Measurements from ENCODE around the gene TSSK3.
"Not testable (repeated sequence)": the region's sequence is repeated elsewhere in the genome, so short reads cannot be mapped to it uniquely, and the experiment has no call there.

Gene TSSK3

DNA sequence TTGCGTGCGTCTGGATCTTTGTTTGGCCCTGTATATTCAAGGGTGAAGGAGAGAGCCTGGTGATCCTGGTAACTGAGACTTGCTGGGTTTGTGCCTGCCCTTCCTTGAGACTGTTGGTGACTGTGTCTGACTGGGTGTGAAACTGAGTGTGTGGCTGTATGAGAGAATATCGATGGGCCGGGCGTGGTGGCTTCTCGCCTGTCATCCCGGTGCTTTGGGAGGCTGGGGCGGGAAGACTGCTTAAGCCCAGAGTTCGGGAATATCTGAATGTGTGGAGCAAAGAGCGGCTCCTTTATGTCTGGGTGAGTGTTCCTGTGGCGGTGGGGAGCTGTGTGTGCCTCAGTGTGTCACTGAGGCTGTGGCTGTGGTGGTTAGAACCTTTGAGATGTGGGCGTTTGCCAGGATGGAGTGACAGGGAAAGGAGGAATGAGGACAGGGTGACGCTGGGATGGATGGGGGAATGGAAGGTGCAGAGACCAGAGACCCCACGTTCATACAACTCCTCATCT, 23.6 kb upstream of the TSSK3 start:
- no peak for DNase-seq

DNA sequence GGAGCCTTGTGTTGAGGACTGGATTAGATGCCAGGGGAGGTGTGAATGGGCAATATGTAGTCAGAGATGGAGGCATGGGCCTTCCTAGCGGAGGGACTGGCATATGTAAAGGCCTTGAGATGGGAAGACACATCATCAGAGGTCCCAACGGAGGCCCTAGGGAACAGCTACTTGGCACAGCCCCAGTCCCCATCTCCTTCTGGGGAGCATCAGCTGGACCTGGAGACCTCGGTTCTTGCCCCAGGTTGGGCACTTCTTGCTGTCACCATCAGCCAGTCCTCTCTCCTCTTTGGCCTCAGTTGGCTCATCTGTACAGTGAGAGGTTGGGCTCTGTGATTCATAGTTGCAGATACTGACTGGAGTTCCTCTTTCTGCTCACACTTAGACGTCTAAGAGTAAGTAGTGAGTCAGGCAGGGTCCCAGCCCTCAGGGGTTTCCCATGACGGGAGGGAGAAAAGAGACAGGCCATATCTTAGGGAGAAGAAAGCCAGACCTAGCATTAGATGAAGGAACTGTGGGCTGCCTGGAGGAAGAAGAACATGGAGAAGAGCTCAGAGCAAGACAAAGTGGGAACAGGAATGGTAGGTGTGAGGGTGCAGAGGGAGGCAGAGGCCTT, 22.9 kb upstream of the TSSK3 start:
- no peak for DNase-seq

DNA sequence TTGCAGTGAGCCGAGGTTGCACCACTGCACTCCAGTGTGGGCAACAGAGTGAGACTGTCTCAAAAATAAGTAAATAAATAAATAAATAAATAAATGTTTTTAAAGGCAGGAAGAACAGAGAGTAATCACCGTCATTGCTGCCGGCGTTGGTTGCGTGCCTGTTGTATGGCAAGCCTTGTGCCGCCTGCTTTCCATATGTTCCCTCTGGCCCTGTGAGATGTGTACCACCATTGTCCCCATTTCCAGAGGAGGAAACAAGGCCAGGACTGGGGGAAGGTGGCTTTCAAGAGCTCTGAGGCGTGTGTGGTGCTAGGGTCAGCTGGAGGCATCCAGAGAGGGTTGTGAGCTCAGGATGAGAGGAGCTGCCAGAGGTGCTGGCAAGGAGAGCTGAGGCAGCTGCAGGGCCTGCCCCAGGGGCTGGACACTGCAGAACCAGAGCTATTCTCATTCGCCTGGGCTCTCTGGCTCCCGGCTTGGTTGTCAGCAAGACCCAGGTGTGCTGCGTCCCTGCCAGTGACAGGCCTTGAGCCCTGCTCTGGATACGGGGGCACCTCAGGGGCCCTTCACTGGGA, 21.1 kb upstream of the TSSK3 start:
- DNase-seq: no peak

DNA sequence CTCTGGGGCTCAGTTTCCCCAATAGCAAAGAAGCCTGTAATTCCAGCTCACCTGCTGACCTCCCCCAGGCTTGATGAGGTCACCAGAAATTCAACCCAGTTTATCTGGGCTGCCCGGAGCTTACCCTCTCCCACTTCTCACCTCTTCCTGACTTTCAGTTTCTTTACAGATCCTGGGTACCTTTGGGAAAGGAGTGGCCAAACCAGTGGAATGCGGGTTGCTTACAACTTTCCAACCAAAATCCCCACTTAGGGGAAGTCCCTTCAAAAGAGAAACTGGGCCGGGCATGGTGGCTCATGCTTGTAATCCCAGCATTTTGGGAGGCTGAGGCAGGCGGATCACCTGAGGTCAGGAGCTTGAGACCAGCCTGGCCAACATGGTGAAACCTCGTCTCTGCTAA, 20.4 kb upstream of the TSSK3 start:
- DNase-seq: no peak

DNA sequence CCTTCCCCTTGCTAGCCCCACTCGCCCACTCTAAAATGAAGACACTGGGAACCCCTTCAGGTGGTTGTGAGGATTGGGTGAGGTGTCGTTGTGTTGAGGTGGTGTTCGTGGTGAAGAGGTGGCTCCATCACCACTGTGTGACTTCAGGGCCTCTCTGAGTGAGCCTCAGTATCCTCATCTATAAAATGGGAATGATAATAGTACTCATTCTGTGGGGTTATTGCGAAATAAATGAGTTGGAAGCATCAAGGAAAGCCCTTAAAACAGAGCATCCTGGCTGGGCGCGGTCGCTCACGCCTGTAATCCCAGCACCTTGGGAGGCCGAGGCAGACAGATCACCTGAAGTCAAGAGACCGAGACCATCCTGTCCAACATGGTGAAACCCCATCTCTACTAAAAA, 19.6 kb upstream of the TSSK3 start:
- DNase-seq: no peak

DNA sequence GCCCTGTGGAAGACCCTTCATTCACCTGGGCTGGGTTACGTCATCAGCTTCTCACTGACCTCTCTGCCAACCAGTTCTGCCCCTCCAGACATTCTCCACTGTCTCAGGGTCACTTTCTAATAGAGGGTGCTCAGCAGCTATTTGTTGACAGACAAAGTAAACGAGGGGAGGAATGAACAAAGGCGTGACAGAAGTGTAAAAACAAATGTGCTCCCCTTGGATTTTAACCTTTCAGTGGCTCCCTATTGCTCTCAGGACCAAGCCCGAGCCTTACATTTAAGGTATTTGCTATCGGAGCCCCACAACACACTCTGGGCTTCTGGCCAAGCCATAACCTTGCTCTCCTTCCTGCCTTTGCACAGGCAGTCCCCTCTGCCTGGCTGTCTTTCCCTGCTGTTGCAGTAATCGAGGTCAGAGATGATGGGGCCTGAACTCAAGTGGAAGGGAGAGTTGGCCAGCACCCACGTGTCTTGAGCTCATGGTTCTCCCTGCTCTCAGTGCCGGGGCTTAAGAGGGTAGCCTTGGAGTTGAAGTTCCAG, 17.0 kb upstream of the TSSK3 start:
- DNase-seq: no peak

DNA sequence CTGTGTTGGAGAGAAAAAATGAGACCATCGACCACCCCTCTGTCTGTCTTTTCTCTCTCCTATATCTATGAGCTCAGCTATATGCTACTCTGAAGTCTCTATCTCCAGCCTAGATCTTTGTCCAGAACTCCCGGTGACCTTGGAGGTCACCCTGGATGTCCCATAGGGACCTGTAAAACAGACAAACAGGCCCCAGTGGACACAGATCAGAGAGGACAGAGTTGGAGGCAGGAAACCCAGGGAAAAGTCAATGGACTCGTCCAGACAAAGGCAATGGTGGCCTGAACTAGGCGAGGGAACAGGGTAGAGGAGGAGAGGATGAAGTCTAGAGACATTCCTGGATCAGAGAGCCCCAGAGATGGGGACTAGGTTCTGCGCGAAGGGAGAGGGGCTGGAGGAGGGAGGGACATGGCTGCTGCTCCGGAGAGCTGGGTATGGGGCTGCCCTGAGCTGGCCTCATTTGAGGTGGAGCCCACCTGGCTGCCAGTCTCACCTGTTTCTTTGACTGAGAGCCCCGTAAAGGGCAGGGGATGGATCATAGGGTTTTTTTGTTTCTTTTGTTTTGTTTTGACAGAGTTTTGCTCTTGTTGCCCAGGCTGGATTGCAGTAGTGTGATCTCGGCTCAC, 15.7 kb upstream of the TSSK3 start:
- no peak for DNase-seq

DNA sequence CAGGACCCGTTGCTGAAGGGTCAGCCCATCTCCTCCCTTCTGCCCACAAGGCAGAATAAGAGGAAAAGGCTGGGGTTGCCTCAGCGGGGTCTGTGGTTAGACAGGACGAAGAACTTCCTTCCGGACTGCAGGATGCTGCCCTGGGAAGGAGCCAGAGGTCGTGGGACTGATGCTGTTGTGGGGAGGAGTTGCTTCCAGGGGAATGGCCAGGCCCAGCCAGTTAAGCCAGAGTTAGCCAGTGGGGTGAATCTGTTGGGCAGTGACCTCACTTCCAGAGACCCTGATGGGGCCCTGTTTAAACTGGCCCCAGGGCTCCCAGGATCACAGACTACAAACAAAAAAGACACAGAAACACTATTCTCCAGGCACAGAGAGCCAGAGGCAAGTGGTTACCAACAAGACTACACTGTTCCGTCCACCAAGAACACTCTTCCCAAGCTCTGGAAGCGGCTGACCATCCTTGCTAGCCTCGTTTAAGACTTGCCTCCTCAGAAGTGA, 13.1 kb upstream of the TSSK3 start:
- no peak for DNase-seq

DNA sequence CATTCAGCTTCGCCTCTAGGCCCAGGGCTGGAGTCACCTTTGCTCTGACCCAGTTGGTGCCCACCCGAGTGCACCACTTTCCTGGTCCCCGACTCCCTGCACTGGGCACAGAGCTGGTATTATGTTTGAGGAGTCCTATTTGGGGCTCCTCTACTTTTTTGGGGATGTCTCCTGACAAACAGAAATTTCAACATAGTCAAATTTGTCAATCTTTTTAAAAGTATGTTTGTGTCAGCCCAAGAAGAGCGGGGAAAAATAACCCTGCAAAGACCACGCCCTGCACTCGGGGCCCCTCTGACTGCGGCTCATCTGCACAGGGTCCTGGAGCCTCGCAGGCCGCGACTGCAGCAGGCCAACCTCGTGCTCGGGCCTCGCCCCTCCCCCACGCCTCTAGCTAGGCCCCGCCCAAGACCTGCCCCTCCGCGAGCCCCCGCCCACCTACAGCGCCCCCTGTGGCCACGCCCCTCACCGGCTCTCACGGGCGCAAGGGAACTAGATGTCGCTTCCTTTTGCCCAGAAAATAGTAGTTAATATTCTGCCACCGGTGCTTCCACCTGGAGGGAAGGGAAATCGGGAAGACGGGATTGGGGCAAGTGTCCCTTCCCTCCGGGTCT, 11.4 kb upstream of the TSSK3 start:
- peak in 1 of 5 experiments; percentile 62 for DNase-seq

DNA sequence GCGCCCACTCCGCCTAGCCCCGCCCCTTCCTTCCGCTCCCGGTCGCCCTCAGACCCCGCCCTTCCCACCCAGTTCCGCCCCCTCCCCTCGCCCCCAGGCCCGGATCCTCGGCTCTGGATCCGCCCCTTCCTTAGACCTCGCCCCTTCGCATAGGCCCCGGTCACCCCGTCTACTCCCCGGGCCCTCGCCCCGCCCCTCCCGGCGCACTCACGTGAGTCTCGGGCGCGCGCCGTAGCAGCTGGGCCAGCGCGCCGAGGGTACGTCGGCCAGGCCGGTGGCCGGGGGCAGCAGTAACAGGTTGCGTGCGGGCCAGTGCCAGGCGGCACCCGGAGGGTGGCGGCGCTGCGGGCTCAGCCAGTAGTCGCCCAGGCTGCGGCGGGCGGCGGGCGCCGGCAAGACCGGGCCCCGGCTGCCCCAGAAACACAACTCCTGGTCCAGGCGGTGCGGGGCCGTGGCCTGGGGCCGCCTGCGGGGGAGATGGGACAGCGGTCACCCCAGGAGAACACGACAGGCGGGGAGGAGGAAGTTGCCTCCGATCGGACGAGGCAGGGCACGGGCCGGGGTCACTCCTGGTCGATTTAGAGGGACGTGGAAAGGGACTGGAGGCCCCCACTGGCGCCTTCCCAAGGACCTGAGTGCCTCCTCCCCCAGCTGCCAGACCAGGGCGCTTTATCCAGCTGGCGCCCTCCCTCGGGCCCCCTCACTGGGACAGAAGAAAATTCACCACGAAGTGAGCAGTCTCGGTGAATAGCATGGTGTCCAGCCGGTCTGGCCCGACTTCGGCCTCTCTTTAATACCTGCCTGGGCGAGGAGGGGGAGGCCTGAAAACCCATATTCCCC, 10.7 kb upstream of the TSSK3 start:
- peak; percentile 82 to 95 (median 89) for DNase-seq

DNA sequence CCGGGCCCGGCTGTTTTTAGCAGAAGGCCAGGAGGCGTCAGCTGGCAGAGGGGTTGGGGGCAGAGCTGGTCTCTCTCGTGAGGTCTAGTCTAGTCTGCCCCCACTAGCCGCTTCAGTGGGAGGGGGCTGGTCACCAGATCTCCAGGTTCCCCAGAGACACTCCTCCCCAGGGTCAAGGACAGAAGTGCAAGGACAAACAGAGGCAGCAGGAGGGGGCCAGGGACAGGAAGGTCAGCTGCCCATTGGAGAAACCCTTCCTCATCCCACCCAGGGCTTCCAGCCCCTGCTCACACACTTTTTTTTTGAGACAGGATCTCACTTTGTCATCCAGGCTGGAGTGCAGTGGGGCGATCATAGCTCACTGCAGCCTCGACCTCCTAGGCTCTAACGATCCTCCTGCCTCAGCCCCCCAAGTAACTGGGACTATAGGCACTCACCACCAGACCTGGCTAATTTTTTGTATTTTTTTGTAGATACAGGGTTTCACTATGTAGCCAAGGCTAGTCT, 10.0 kb upstream of the TSSK3 start:
- no peak for DNase-seq

DNA sequence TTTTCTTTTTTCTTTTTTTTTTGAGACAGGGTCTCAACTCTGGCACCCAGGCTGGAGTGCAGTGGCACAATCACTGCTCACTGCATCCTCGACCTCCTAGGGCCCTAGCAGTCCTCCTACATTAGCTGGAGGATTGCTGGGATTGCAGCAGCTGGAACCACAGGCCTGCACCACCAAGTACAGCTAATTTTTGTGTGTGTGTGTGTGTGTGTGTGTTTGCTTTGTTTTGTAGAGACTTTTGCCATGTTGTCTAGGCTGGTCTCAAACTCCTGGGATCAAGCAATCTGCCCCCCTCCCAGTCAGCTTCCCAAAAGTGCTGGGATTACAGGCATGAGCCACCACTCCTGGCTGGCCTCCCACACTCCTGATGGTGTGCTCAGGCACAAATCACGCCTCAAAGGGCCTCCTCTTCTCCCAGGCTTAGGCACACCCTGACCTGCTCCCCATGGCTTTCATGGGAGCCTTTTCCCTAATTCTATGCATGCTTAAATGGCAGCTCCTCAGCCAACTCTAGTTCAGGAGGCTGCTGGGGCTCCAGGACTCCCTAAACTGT, 9.4 kb upstream of the TSSK3 start:
- DNase-seq: no peak

DNA sequence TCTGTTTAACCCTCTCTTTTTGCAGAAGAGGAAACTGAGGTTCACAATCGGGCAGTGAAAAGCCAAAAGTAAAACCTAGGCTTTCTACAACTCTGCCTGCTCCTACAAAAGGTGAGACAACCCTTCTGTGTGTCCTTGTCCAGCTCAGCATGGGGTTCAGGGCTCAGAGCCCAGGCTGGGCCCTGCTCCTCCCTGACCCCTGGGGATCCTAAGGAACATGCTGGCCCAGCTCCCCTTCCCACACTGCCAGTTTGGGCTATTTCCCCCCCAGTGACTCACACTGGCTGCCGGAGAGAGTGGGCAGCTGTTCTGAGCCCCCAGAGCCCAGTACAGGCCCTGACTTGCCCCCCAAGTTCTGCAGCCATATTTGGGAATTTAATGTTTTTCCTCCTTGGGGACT, 8.9 kb upstream of the TSSK3 start:
- DNase-seq: no peak

DNA sequence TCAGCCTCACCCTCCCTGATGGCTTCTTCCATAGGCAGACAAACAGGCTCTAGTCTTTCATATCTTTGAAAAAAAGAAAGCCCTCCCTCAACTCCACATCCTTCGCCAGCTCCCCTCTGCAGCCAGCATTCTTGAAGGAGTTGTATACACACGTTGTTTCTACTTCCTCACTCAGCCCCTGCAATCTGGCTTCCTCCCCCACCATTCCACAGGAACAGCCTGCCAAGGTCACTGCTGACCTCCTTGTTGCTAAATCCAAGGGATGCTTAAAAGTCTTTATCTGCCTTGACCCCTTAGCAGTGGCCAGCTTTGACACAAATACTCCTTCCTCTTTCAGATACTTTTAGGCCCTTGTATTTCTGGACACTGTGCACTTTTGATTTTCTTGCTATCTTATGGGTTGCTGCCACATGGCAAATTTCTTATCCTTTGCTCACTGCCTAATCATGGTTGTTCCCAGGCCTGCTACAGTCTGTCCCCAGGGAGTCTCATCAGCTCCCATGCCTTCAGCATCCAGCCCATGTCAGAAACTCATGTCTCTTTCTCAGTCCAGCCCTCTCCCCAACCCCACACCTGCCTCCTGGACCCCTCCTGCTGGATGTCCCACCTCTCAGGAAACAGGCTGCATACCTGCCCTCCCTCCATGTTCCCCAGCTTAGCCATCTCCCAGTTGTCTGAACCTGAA, 8.3 kb upstream of the TSSK3 start:
- no peak for DNase-seq

DNA sequence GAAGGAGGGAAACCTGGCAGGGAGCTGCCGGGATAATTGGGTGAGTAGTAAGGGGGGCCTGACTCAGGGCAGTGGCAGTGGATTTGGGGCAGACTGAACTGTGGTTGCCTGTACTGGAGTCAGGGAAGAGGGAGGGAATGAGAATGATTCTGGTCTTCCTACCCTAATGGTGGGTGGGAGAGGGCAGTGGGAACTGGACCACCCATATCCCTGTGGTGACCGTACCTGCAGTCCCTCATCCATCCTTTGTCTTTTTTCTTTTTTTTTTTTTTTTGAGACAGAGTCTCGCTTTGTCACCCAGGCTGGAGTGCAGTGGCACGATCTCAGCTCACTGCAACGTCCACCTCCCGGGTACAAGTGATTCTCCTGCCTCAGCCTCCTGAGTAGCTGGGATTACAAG, 6.6 kb upstream of the TSSK3 start:
- not testable (repeated sequence) for DNase-seq

DNA sequence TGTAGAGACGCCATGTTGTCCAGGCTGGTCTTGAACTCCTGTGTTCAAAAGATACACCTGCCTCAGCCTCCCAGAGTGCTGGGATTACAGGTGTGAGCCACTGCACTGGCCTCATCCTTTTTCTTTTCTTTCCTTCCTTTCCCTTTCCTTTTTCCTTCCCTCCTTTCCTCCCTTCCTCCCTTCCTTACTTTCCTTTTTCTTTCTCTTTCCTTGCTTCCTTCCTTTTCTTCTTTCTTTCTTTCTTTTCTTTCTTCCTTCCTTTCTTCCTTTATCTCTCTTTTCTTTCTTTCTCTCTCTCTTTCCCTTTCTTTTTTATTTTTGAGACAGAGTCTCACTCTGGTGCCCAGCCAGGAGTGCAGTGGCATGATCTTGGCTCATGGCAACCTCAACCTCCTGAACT, 5.9 kb upstream of the TSSK3 start:
- DNase-seq: no peak

DNA sequence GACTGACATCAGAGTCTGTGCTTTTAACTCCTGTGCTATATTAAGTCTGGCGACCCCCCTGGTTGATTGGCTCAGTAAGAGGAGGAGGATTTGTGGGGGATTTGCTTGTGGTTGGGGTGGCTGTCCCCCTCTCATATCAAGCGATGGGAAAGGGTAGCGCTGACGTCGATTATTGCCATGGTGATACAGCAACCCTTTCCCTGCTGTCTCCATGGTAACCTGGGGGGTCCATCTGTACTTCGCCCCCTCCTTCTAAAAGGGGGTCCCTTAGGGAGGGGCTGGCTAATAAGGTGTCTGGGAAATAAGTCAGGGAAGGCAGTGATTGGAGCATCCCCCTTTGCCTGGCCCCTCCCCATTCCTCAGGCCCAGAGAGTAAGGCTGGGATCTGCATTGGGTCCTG, 4.7 kb upstream of the TSSK3 start:
- DNase-seq: no peak

DNA sequence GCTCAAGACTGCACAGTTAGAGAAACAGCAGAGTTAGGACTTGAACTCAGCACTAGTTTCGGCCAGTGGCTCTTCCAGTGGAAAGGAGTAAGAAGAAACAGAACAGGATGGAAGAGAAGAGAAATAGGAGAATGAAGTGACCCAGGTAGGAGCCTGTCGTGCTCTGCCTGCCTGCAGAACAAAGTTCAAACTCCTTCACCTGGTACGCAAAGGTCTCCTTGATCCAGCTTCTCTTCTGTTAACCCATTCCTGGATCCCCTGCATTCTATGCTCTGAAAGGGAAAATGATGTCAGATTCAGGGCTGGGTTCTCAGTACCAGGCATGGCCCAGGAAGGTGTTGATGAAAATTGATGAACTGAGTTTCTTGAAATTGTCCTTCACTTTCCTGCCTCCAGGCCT, 3.9 kb upstream of the TSSK3 start:
- DNase-seq: no peak

DNA sequence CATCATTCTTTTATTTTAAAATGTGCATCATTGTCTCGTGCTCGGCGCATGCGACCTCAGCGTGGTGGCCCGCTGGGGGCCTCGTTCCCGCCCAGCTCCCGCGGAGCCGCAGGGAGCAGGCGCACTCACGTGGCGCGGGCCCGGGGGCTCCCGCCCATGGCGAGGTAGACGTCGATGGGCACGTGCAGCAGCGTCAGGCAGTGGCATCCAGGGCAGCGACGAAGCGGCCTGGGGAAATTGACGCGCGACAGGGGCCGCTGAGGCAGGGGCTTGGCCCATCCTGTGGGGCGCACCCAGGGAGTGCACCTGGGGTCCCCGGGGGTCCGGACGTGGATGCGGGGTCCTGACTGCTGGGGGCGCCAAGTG, 1.0 kb upstream of the TSSK3 start:
- DNase-seq: no peak

DNA sequence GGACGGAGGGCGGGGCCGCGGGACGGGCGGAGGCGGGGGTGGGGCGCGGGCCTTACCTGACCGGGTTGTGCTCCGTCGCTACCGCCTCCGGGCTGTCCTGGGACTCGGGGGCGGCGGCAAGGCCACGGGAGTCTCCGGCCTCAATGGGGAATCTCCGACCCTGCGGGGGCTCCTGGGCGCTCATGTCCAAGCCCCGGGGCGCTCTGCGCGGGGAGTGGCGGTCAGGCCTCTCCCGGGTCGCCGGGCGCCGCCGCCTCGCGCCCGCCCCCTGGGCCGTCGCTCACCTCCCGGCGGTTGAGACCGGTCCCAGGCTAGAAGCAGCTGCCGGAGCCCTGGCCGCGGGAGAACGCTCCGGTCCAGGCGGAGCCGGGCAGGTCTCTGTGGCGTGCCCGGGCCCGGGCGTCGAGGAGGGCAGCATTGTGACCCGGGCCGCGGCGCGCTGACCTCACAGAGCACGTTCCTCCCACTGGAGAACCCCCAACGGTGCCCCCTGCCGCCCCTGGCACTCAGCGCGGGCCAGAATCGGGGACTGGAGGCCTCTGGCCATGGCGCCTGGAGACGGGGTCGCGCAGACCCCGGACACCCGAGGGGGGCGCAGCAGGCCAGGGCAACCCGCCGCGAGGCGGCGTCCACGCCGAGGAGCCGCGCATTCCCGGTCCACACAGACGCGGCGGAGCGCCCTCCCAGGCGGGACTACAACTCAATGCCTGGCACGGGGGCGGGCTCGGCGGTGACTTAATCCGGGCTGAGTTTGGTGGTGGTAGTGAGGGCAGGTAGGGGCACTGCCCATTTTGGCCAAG, 465 bp upstream of the TSSK3 start:
- DNase-seq: peak in 1 of 5 experiments; percentile 11

DNA sequence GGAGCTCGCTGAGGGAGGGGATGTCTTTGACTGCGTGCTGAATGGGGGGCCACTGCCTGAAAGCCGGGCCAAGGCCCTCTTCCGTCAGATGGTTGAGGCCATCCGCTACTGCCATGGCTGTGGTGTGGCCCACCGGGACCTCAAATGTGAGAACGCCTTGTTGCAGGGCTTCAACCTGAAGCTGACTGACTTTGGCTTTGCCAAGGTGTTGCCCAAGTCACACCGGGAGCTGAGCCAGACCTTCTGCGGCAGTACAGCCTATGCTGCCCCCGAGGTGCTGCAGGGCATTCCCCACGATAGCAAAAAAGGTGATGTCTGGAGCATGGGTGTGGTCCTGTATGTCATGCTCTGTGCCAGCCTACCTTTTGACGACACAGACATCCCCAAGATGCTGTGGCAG, 1.4 kb downstream of the TSSK3 start:
- DNase-seq: no peak
